Liver (tissue), 9 donors: ENCODE data around the gene RASA3. TPM values are rescaled to one million over a fixed set of nuclear protein-coding genes. Genes with fewer than 3 reads are reported as not detected.

Source experiments
- DNase-seq: peaks from one replicate; pipeline ENCODE4 v3.0.0-alpha.2; 2017; ENCODE audit warnings: low spot score
- H3K27ac ChIP-seq, 2 donors: one replicate each; pipeline ENCODE4 v1.7.0; 2013; ENCODE audit warnings: inconsistent platforms in 2 of 2, low read length in 2 of 2, control low read depth in 1 of 2, low read depth in 1 of 2, mild to moderate bottlenecking in 1 of 2
- H3K27me3 ChIP-seq, 4 donors: one replicate each; pipeline versions ENCODE4 v1.6.1 to v1.7.0; 2013; ENCODE audit warnings: low read length in 3 of 4, inconsistent platforms in 1 of 4, mild to moderate bottlenecking in 1 of 4, moderate library complexity in 1 of 4; ENCODE audit not compliant: control insufficient read depth in 4 of 4, insufficient read depth in 4 of 4
- H3K36me3 ChIP-seq, 4 donors: one replicate each; pipeline versions ENCODE4 v1.6.1 to v1.7.0; 2013; ENCODE audit warnings: low read length in 3 of 4, mild to moderate bottlenecking in 3 of 4, low read depth in 1 of 4, moderate library complexity in 1 of 4; ENCODE audit not compliant: control insufficient read depth in 4 of 4, insufficient read depth in 3 of 4
- H3K4me1 ChIP-seq, 4 donors: one replicate each; pipeline versions ENCODE4 v1.6.1 to v1.7.0; 2013; ENCODE audit warnings: low read length in 3 of 4, mild to moderate bottlenecking in 3 of 4, moderate library complexity in 1 of 4; ENCODE audit not compliant: control insufficient read depth in 4 of 4, insufficient read depth in 4 of 4
- H3K4me3 ChIP-seq, 3 donors: one replicate each; pipeline versions ENCODE4 v1.6.1 to v1.7.0; 2013; ENCODE audit warnings: low read length in 3 of 3, control low read depth in 1 of 3, low read depth in 1 of 3, mild to moderate bottlenecking in 1 of 3
- H3K9ac ChIP-seq, 2 donors: one replicate each; pipeline ENCODE4 v1.7.0; 2013; ENCODE audit warnings: low read length in 2 of 2, mild to moderate bottlenecking in 2 of 2, moderate library complexity in 2 of 2, control low read depth in 1 of 2, low read depth in 1 of 2
- H3K9me3 ChIP-seq, 4 donors: one replicate each; pipeline versions ENCODE4 v1.6.1 to v1.7.0; 2013; ENCODE audit warnings: low read length in 3 of 4; ENCODE audit not compliant: control insufficient read depth in 4 of 4
- ATF3 ChIP-seq: IDR thresholded peaks from 2 replicates; pipeline ENCODE4 v1.6.1; 2016; ENCODE audit warnings: antibody characterized with exemption
- CTCF ChIP-seq: fragments of 150-350 bp; IDR thresholded peaks from 2 replicates; pipeline ENCODE4 v1.5.1; 2017; ENCODE audit warnings: improper control_type of control experiment, low read depth, low read length; ENCODE audit not compliant: missing input control
- EGR1 ChIP-seq, 2 donors: IDR thresholded peaks; 2 replicates each; pipeline ENCODE4 v1.6.1; 2016 to 2018; ENCODE audit warnings: antibody characterized with exemption in 2 of 2, low read depth in 2 of 2
- FOXA1 ChIP-seq: IDR thresholded peaks from 2 replicates; pipeline ENCODE4 v1.6.1; 2016; ENCODE audit warnings: antibody characterized with exemption
- FOXA2 ChIP-seq: IDR thresholded peaks from 2 replicates; pipeline ENCODE4 v1.6.1; 2016; ENCODE audit warnings: antibody characterized with exemption
- GABPA ChIP-seq, 2 donors: IDR thresholded peaks in 1 of 2; conservative IDR thresholded peaks in 1 of 2; 2 replicates each; pipeline ENCODE4 v1.6.1; 2016; ENCODE audit warnings: antibody characterized with exemption in 2 of 2, mild to moderate bottlenecking in 1 of 2, moderate library complexity in 1 of 2
- HNF4A ChIP-seq, 2 donors: conservative IDR thresholded peaks; 2 replicates each; pipeline ENCODE4 v1.6.1; 2016; ENCODE audit warnings: antibody characterized with exemption in 2 of 2, mild to moderate bottlenecking in 2 of 2
- HNF4G ChIP-seq: IDR thresholded peaks from 2 replicates; pipeline ENCODE4 v1.6.1; 2016; ENCODE audit warnings: antibody characterized with exemption
- JUND ChIP-seq, 2 donors: IDR thresholded peaks; 2 replicates each; pipeline ENCODE4 v1.6.1; 2016; ENCODE audit warnings: antibody characterized with exemption in 2 of 2
- MAX ChIP-seq: IDR thresholded peaks from 2 replicates; pipeline ENCODE4 v1.6.1; 2016; ENCODE audit warnings: antibody characterized with exemption
- NR2F2 ChIP-seq: IDR thresholded peaks from 2 replicates; pipeline ENCODE4 v1.6.1; 2016; ENCODE audit warnings: antibody characterized with exemption
- RAD21 ChIP-seq, 2 donors: IDR thresholded peaks; 2 replicates each; pipeline ENCODE4 v1.6.1; 2016; ENCODE audit warnings: antibody characterized with exemption in 2 of 2, mild to moderate bottlenecking in 2 of 2
- REST ChIP-seq: IDR thresholded peaks from 2 replicates; pipeline ENCODE4 v1.6.1; 2016; ENCODE audit warnings: antibody characterized with exemption, mild to moderate bottlenecking
- RXRA ChIP-seq, 2 donors: IDR thresholded peaks; 2 replicates each; pipeline ENCODE4 v1.6.1; 2017 to 2018; ENCODE audit warnings: antibody characterized with exemption in 2 of 2, mild to moderate bottlenecking in 1 of 2
- SP1 ChIP-seq: IDR thresholded peaks from 2 replicates; pipeline ENCODE4 v1.6.1; 2018; ENCODE audit warnings: antibody characterized with exemption, mild to moderate bottlenecking
- TAF1 ChIP-seq: conservative IDR thresholded peaks from 2 replicates; pipeline ENCODE4 v1.6.1; 2016; ENCODE audit warnings: antibody characterized with exemption, mild to moderate bottlenecking
- ZBTB33 ChIP-seq: IDR thresholded peaks from 2 replicates; pipeline ENCODE4 v1.6.1; 2016; ENCODE audit warnings: antibody characterized with exemption
- WGBS: extraction: QIAGEN DNeasy Blood & Tissue Kit; methylation state at CpG from one replicate; pipeline ENCODE4 v1.1.7; 2013; 5-methylcytosine and 5-hydroxymethylcytosine counted together
- polyA plus RNA-seq, 2 donors: library from polyadenylated mRNA; stranded (reverse) in 1 of 2; unstranded in 1 of 2; fragments of 200-250 nt in 1 of 2; fragments of >200 nt in 1 of 2; fragmentation: Nextera tagmentation in 1 of 2; extraction: Ambion mirVana in 1 of 2; gene quantifications; one replicate each; pipeline versions ENCODE4 v1.2.1 to v1.2.3, GENCODE V29; 2013 to 2015
- total RNA-seq, 2 donors: library from RNA; depleted of rRNA; stranded (reverse); fragments of >200 nt; gene quantifications; one replicate each; pipeline ENCODE4 v1.2.3, GENCODE V29; 2014
- donor health status: healthy.
- donor health status: healthy.
- donor health status: healthy.
- donor health status: healthy.
- donor health status: healthy.

RASA3 gene
- total and polyA plus RNA-seq, 4 donors, result 0.64 to 5.9 (median 3.8) TPM

- Histone ChIP-seq H3K4me1 (peaks cover 3 to 16% (median 4%) of the 10 kb centered on the region in 4 donors), H3K4me3 (no peak overlapping the region), H3K36me3 (peaks cover 0 to 1% (median 0%) of the 10 kb centered on the region in 4 donors), H3K9ac (no peak overlapping the region), H3K27me3 (no peaks in the 10 kb centered on the region), H3K9me3 (no peaks in the 10 kb centered on the region), H3K27ac (no peak overlapping the region)
- TF ChIP-seq MAX (no peak), JUND (IDR thresholded peaks at IDR 0.05) (no peak), REST (no peak), FOXA2 (no peak), SP1 (no peak), GABPA (IDR thresholded peaks at IDR 0.05 in 1 of 2, conservative IDR thresholded peaks at IDR 0.05 in 1 of 2) (no peak), FOXA1 (no peak), CTCF (no peak), HNF4A (conservative IDR thresholded peaks at IDR 0.05) (no peak), ATF3 (no peak), NR2F2 (no peak), HNF4G (no peak), RAD21 (IDR thresholded peaks at IDR 0.05) (no peak), EGR1 (IDR thresholded peaks at IDR 0.05; ENCODE audit: low read depth in 2 of 2) (no peak), RXRA (IDR thresholded peaks at IDR 0.05) (no peak)
- 95% methylated on average over 24 of the region's 24 CpGs for WGBS
- DNase-seq, result no peak
Measured at GRCh38 chr13:114054830-114055439, 77.5 kb downstream of the RASA3 start.

- no peak for TF ChIP-seq ZBTB33
- no peak for TF ChIP-seq TAF1
- no peak for TF ChIP-seq JUND (IDR thresholded peaks at IDR 0.05)
- no peak for TF ChIP-seq FOXA2
- TF ChIP-seq HNF4G, result no peak
- no peak for TF ChIP-seq RXRA (IDR thresholded peaks at IDR 0.05)
- no peak for TF ChIP-seq GABPA (IDR thresholded peaks at IDR 0.05 in 1 of 2, conservative IDR thresholded peaks at IDR 0.05 in 1 of 2)
- no peak for TF ChIP-seq HNF4A (conservative IDR thresholded peaks at IDR 0.05)
- Histone ChIP-seq H3K36me3 (peaks cover 0 to 1% (median 0%) of the 10 kb centered on the region in 4 donors), H3K9ac (no peak overlapping the region), H3K9me3 (no peaks in the 10 kb centered on the region), H3K4me3 (no peak overlapping the region), H3K27me3 (no peaks in the 10 kb centered on the region), H3K4me1 (peaks cover 3 to 16% (median 4%) of the 10 kb centered on the region in 4 donors), H3K27ac (no peak overlapping the region)
- WGBS, result 83% methylated on average over 5 of the region's 5 CpGs
- DNase-seq, result no peak
Measured at GRCh38 chr13:114054264-114054663, 78.2 kb downstream of the RASA3 start.
